Lower leg skin (tissue), 4 donors: ENCODE results near the gene C17orf58. TPM values are rescaled to one million over a fixed set of nuclear protein-coding genes. Genes with fewer than 3 reads are reported as not detected.

Source experiments
- DNase-seq, 2 donors: peaks; one replicate each; pipeline ENCODE4 v3.0.0-alpha.2; 2019; ENCODE audit warnings: low spot score in 2 of 2
- H3K4me3 ChIP-seq: fragments of 200-600 bp; sonication (generic); 2 replicates; pipeline ENCODE4 v1.5.1; 2017; ENCODE audit warnings: mild to moderate bottlenecking, low read depth; ENCODE audit not compliant: poor library complexity, severe bottlenecking
- CTCF ChIP-seq, 3 donors: fragments of 450-650 bp; IDR thresholded peaks; one replicate each; pipeline ENCODE4 v1.5.1; 2016; ENCODE audit warnings: antibody characterized with exemption in 3 of 3, mild to moderate bottlenecking in 3 of 3, moderate library complexity in 2 of 3
- POLR2A ChIP-seq, 2 donors: fragments of 450-650 bp; IDR thresholded peaks; one replicate each; pipeline ENCODE4 v1.6.1; 2016 to 2017; ENCODE audit warnings: antibody characterized with exemption in 2 of 2, mild to moderate bottlenecking in 1 of 2, moderate library complexity in 1 of 2
- WGBS, 2 donors: methylation state at CpG; one replicate each; pipeline ENCODE4 v1.1.5; 2018; 5-methylcytosine and 5-hydroxymethylcytosine counted together
- intact Hi-C: fragments of 100-400 bp; cut with DNase I; formaldehyde crosslinking; loops from one replicate; pipeline ENCODE4 v1.15.0; 2023; ENCODE audit warnings: low total_unique reads
- total RNA-seq, 4 donors: library from RNA; depleted of rRNA; stranded (reverse); fragments of >200 nt; gene quantifications; one replicate each; pipeline ENCODE4 v1.1.0, GENCODE V29; 2016

C17orf58 gene
- total RNA-seq, 4 donors from 2014 or later = 4.8 to 9.8 (median 6.8) TPM

GRCh38 chr17:67950945-67951344 lies 45.3 kb downstream of the C17orf58 start:
- TF ChIP-seq CTCF (IDR thresholded peaks at IDR 0.05) = no peak
- TF ChIP-seq POLR2A (IDR thresholded peaks at IDR 0.05) = no peak
- WGBS, 2 donors = 97 to 100% methylated on average over 2 of the region's 2 CpGs
- no peak for DNase-seq
- intact Hi-C loops = no loop called here
- no peak overlapping the region for H3K4me3 ChIP-seq

- intact Hi-C loops = no loop called here
- DNase-seq = no peak
- no peak overlapping the region for H3K4me3 ChIP-seq
- TF ChIP-seq CTCF (IDR thresholded peaks at IDR 0.05) (no peak), POLR2A (IDR thresholded peaks at IDR 0.05) (no peak)
- WGBS, 2 donors = 91 to 93% methylated on average over 5 of the region's 5 CpGs
Observed at GRCh38 chr17:67947325-67947813, 48.9 kb downstream of the C17orf58 start.

- no peak for TF ChIP-seq POLR2A (IDR thresholded peaks at IDR 0.05)
- TF ChIP-seq CTCF (IDR thresholded peaks at IDR 0.05) = no peak
- no peak overlapping the region for H3K4me3 ChIP-seq
- intact Hi-C loops = no loop called here
- DNase-seq = no peak
Observed at GRCh38 chr17:67946513-67946912, 49.8 kb downstream of the C17orf58 start.

- intact Hi-C loops = no loop called here
- no peak overlapping the region for H3K4me3 ChIP-seq
- TF ChIP-seq POLR2A (IDR thresholded peaks at IDR 0.05) = no peak
- TF ChIP-seq CTCF (IDR thresholded peaks at IDR 0.05) = no peak
- 96 to 98% methylated on average over 5 of the region's 5 CpGs for WGBS, 2 donors
- no peak for DNase-seq
Observed at GRCh38 chr17:67944035-67944434, 52.2 kb downstream of the C17orf58 start.

GRCh38 chr17:67942810-67943209 lies 53.5 kb downstream of the C17orf58 start:
- no peak for TF ChIP-seq POLR2A (IDR thresholded peaks at IDR 0.05)
- no peak for TF ChIP-seq CTCF (IDR thresholded peaks at IDR 0.05)
- intact Hi-C loops = no loop called here
- no peak overlapping the region for H3K4me3 ChIP-seq
- 89 to 91% methylated on average over 3 of the region's 3 CpGs for WGBS, 2 donors
- DNase-seq = no peak

Other genes with a start within 250 kb of the C17orf58 start
- 10 to 100 TPM; 50.1 to 79.9 (median 69.4) TPM for gene BPTF, start 171.0 kb downstream of the C17orf58 start, total RNA-seq
- 10 to 100 TPM; 10.6 to 29.7 (median 16.4) TPM for gene KPNA2, start 39.3 kb upstream of the C17orf58 start, total RNA-seq